Astrocyte of the hippocampus (primary cell): Measurements from ENCODE around the gene TTC13.
"Not testable (repeated sequence)": the region's sequence is repeated elsewhere in the genome, so short reads cannot be mapped to it uniquely, and the experiment has no call there.

ENCODE experiments used
- DNase-seq: peaks from one replicate; pipeline ENCODE4 v3.0.0; 2011; ENCODE audit warnings: low read depth, low spot score

TTC13 gene

DNA sequence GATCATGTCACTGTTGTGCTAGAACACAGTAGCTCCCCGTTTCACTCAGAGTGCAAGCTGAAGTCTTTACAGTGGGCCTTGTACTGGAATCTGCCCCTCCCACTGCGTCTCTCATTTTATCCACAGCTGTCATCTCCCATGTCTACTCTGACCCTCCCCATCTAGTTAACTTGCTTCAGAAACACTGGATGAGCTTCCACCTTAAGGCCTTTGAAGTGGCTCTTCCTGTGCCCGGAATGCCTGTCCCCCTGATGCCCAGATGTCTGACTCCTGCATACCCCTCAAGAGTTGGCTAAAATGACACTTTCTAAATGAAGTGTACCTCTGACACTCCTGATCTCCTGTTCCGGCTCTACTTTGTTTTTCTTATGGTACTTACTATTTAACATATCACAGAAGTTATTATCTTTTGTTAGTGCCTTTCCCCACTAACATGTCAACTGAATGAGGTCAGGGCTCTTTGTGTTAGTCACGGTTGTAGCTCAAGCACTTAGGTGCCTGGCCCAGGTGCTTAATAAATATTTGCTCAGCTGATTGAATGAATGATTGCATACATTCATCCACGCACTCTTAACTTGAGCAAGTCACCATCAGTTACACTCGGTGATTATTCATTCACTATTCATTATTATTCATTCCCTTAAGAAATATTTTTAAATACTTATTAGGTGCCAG, 13.6 kb upstream of the TTC13 start:
- no peak for DNase-seq

DNA sequence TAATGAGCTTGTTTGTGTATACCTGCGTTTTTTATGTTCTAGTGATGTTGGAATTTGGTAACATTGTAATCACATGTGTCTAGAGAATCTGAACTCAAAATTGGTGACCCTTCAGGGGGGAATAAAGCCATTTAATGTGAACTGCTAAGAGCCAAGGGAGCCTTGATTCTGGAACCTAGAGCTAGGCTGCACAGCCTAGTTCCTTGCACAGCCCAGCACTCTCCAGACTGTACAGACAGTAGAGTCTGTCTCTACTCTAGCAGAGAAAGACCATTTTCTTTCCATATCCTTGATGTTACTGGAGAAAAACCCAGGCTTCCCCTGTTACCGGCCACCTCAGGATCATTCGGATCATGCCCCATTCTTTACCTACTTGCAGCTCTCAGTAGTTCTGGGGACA, 8.8 kb upstream of the TTC13 start:
- no peak for DNase-seq

GRCh38 chr1:230986976-230987375, 8.3 kb upstream of the TTC13 start:
- peak; percentile 13 for DNase-seq

DNA sequence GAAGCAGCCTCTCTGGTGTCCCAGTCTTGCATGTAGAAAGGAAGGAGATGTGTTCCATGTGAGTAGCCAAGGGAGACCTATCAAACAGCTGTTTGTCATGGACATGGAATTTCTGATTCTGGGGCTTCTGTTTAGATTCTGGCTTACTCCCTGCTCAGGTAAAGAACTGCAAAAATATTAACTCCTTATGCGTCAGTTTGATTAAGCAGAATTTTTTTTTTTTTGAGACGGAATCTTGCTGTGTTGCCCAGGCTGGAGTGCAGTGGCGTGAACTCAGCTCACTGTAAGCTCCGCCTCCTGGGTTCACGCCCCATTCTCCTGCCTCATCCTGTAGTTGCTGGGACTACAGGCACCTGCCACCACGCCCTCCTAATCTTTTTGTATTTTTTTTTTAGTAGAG, 7.0 kb upstream of the TTC13 start:
- DNase-seq = no peak

DNA sequence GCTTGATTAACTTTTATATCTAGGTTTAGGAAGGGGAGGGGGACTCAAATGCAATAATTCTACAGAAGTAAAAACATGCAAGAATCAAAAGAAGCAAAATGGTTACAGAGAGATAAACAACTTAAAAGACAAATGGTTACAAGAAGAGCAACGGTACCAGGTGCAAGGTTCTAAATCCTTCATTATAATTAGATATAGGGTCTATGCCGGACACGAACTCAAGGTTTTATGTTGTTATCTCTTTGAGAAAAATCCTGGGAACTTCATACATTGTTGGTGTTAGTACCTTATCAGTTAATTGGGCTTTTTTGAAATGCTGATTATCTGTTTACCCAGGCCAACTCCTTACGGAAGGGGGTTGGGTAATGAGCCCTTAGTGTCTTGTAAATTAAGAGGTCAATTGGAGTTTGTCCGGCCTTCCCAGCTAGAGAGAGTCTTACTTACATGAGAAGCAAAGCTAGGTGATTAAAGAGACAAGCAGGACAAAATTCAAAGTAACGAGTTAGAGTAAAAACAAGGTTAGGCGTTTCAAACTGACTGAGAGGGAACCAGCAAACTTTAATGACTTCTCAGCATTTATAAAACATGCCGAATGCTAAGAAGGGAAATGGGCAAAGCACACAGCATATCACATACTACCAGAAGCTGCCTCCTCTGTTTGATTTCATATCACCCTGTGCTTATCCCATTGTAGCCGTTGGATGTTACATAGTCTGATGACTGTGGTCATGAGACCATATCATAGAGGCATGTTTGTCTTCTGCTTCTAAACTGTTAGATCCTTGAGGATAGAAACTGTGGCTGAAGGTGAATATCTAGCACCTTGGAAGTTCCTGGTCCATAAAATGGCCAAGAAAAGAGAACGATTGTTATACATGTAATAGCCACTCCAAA, 6.2 kb upstream of the TTC13 start:
- DNase-seq = not testable (repeated sequence)

GRCh38 chr1:230983811-230984210, 5.2 kb upstream of the TTC13 start:
- DNase-seq = no peak

DNA sequence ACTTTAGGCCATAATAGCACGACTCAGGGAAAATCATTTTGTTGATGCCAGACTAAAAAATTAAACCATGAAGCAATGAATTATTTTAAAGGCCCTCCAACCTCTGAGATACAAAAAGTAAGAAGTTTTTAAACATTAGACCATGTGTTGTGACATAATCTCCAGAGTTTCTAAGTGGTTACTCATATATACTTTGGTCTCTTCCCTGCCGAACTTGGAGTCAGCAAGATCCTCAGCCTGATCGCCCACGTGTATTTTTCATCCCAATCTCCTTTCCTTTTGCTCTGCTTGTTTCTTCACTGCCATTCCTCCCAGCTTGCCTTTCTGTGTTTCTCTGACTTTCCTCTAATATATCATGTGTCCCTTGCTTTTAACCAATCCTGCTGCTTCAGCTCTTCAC, 4.0 kb upstream of the TTC13 start:
- peak; percentile 4 for DNase-seq

GRCh38 chr1:230979952-230980351, 1.3 kb upstream of the TTC13 start:
- DNase-seq = no peak

- no peak for DNase-seq
These were observed 692 bp upstream of the TTC13 start for GRCh38 chr1:230979389-230979716.

DNA sequence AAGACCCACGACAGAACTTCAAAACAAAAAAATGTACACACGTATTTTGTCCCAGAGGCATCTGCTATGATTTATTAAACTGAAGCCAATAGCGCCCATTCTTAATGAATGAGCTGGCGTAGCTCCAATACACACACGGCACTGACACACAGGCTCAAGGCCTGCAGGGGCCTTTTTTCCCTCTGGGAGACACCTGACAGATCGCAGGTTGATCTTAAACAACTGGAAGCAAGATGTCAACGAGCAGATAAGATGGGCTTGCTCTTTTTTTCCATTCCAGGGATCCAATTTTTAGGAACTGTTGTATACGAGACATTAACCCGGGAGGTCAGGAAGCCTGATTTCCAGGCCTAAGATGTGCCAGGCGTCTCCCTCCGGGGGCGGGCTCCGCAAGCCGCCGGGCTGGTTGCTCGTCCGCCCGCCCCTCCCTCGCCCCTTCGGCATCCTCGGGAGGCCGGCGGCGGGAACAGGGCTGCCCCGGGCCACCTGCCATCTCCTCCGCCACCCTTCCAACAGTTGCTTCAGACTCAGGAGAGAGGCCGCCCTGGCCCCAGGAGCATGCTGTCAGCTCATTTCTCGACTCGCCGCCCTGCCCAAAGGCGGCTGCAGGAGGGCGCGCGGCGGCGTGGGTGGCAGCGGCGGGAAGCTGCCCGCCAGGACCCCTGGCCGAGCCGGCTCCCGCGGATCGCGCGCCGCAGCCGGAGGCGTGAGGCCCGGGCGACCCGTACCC, 735 bp downstream of the TTC13 start:
- DNase-seq = peak; percentile 61

DNA sequence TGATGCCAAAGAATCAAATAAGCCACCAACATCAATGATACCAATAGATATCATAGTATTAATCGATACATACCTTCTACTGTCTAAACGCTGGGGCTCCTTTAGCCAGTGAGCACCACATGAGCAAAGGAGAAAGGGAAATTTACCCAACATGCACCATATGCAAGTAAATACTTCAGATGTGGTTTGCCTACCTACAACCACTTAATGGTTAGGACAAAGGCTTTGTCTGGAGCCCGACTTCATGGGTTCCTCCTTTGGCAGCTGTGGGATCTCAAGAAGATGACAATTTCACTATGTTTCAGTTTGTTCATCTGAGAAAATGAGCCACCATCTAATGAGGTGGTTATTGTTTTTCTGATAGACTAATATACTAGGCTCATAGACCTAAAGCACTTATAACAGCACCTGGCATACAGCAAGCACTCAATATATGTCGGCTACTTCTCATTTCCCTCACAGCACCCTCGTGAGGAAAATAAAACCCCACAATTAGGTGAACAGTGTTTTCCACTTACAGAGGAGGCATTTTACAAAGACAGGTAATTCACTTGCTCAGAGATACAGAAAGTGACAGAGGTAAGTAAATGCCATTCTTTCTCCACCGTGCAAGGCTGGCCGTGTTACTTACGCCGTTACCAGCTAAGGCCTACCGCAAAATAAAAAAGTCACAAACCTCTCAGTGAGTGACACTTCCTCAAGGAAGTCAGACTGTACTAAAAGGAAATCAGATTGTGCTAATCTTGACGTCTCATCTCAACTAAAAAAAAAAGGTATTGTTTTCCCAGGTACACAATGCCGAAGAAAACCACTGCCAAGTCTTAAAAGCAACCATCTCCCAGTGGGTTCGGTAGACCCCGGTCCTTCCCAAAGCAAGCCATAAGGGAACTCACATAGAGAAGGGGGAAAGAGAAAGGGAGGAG, 1.6 kb downstream of the TTC13 start:
- DNase-seq = no peak

- no peak for DNase-seq
These were observed 2.3 kb downstream of the TTC13 start for GRCh38 chr1:230976360-230976759.

- DNase-seq = no peak
These were observed 3.0 kb downstream of the TTC13 start for GRCh38 chr1:230975636-230976035.

DNA sequence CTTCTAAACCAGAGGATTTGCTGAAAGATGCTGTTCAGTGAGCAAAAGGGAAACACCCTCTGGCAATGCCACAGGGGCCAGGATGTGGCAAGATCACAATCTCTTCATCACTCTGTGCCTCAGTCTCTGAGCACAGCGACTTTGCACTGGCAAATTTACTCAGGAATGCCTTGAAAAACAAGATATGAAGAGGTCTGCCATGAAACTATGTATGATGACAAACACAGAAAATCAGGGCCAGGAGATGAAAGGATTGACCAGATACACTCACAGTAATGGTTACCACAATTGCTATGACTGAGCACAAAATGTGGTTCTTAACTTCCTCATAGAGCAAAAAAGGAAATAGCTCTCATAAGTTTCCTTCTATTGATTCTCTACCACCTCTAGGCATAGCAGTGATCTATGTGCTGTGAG, 5.8 kb downstream of the TTC13 start:
- DNase-seq = peak; percentile 11

- no peak for DNase-seq
These were observed 6.9 kb downstream of the TTC13 start for GRCh38 chr1:230971771-230972170.

DNA sequence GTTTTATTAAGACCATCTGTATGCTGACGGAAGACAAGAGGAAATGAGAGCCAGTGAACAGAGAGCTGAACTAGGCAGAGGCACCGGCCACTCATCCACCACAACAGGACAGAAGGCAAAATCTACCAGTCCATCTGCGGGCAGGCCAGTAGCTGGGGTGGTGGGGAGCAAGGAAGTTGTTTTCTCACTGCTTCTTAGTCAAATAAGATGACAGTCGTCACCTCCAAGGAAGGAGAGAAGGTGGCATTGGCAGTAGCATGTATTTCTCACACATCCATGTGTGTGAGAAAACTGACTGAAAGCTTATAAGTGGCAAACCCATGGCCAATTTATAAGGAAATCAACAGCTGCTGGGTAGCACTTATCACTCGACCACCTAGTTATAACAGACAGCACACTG, 8.2 kb downstream of the TTC13 start:
- DNase-seq = no peak

- no peak for DNase-seq
These were observed 12.2 kb downstream of the TTC13 start for GRCh38 chr1:230966358-230966873.

GRCh38 chr1:230965535-230965934, 13.1 kb downstream of the TTC13 start:
- DNase-seq = no peak

GRCh38 chr1:230964896-230965295, 13.8 kb downstream of the TTC13 start:
- DNase-seq = no peak

- DNase-seq = no peak
These were observed 20.3 kb downstream of the TTC13 start for GRCh38 chr1:230958370-230958769.

GRCh38 chr1:230957580-230957989, 21.1 kb downstream of the TTC13 start:
- DNase-seq = no peak
